Panc1 (cell line): ENCODE measurements around the gene ANKLE2. TPM values are rescaled to one million over a fixed set of nuclear protein-coding genes. Genes with fewer than 3 reads are reported as not detected.
A peak's percentile ranks its signal among the peaks of the same experiment; 100 is the strongest.

Experiments used
- ATAC-seq: fragments of 200-7000 bp; cut with Tn5 transposase; 2 replicates; pipeline ENCODE4 v1.9.1; 2020; ENCODE audit warnings: mild to moderate bottlenecking, moderate library complexity
- BruUV-seq: library from RNA; stranded (reverse); fragments of 400-500 nt; replicated peaks from 2 replicates; lab custom pipeline; 2021; lab: Mats Ljungman, UMichigan
- CTCF ChIA-PET: fragments of 300-600 bp; sonication (Branson Sonifier 250); formaldehyde crosslinking; loops from one replicate; lab custom pipeline; 2022; ENCODE audit warnings: antibody characterized with exemption; lab: Charles Lee
- POLR2A ChIA-PET: fragments of 300-600 bp; sonication (Branson Sonifier 250); formaldehyde crosslinking; loops from one replicate; lab custom pipeline; 2022; ENCODE audit warnings: antibody characterized with exemption; lab: Charles Lee
- DNase-seq: peaks from one replicate; pipeline ENCODE4 v3.0.0-alpha.2; 2010; ENCODE audit warnings: low read depth, low spot score
- H3K27ac ChIP-seq: 2 replicates; pipeline ENCODE4 v1.5.1; 2011; ENCODE audit warnings: mild to moderate bottlenecking, low read length, inconsistent platforms
- H3K27me3 ChIP-seq: fragments of 200-500 bp; sonication (Bioruptor generic); 2 replicates; pipeline ENCODE4 v1.6.0; 2014; ENCODE audit warnings: low read length, inconsistent platforms; ENCODE audit not compliant: control insufficient read depth, insufficient read depth
- H3K36me3 ChIP-seq: fragments of 200-500 bp; sonication (Bioruptor generic); 2 replicates; pipeline ENCODE4 v1.5.1; 2014; ENCODE audit warnings: inconsistent platforms, mild to moderate bottlenecking, low read length, moderate library complexity; ENCODE audit not compliant: control insufficient read depth, insufficient read depth
- H3K4me1 ChIP-seq: 2 replicates; pipeline ENCODE4 v1.5.1; 2011; ENCODE audit warnings: inconsistent platforms, mild to moderate bottlenecking, low read length, moderate library complexity; ENCODE audit not compliant: control insufficient read depth, insufficient read depth
- H3K4me3 ChIP-seq, 2 experiments: 2 replicates each; pipeline ENCODE4 v1.5.1; 2011 to 2012; ENCODE audit warnings: low read depth in 2 of 2, low read length in 2 of 2, mild to moderate bottlenecking in 2 of 2, inconsistent platforms in 1 of 2, moderate library complexity in 1 of 2
- H3K9me3 ChIP-seq: fragments of 200-500 bp; sonication (Bioruptor generic); 2 replicates; pipeline ENCODE4 v1.5.1; 2014; ENCODE audit warnings: low read depth, mild to moderate bottlenecking, inconsistent platforms, low read length, moderate library complexity; ENCODE audit not compliant: control insufficient read depth, insufficient read depth
- POLR2AphosphoS5 ChIP-seq: IDR thresholded peaks from 2 replicates; pipeline ENCODE4 v1.6.1; 2012; ENCODE audit warnings: mild to moderate bottlenecking, low read depth, low read length, moderate library complexity
- SIN3A ChIP-seq: IDR thresholded peaks from 2 replicates; pipeline ENCODE4 v1.6.1; 2012; ENCODE audit warnings: low read depth, mild to moderate bottlenecking, low read length, moderate library complexity, borderline replicate concordance; ENCODE audit not compliant: insufficient read depth
- TCF7L2 ChIP-seq: IDR thresholded peaks from 2 replicates; pipeline ENCODE4 v1.6.1; 2011; ENCODE audit warnings: mild to moderate bottlenecking, low read depth, low read length, inconsistent platforms
- in situ Hi-C: cut with HindIII; loops from 2 replicates; pipeline ENCODE4 v1.10.0; 2016; ENCODE audit warnings: low sequenced_read_pairs, low pct_unique_long_range_greater_than_20kb
- intact Hi-C: fragments of 100-400 bp; cut with micrococcal nuclease; formaldehyde crosslinking; loops from one replicate; pipeline ENCODE4 v1.10.0; 2022; ENCODE audit not compliant: unreplicated experiment
- total RNA-seq: library from RNA; stranded (reverse); gene quantifications from one replicate; pipeline ENCODE4 v1.2.1, GENCODE V29; 2021; ENCODE audit not compliant: unreplicated experiment
- TF ChIP-seq, protein P1 (sequence below), 2 experiments: IDR thresholded peaks; 2 replicates each; pipeline ENCODE4 v1.6.1; 2011 to 2012; ENCODE audit warnings: low read depth in 2 of 2, control low read depth in 1 of 2, low read length in 1 of 2, mild to moderate bottlenecking in 1 of 2, moderate library complexity in 1 of 2; ENCODE audit not compliant: insufficient read depth in 1 of 2
- TF ChIP-seq, protein P2 (sequence below): fragments of 450-650 bp; IDR thresholded peaks from 2 replicates; pipeline ENCODE4 v1.5.1; 2017; ENCODE audit warnings: mild to moderate bottlenecking

ANKLE2 gene
- total RNA-seq, 1 experiment from 2014 or later = 88.7 TPM

DNA sequence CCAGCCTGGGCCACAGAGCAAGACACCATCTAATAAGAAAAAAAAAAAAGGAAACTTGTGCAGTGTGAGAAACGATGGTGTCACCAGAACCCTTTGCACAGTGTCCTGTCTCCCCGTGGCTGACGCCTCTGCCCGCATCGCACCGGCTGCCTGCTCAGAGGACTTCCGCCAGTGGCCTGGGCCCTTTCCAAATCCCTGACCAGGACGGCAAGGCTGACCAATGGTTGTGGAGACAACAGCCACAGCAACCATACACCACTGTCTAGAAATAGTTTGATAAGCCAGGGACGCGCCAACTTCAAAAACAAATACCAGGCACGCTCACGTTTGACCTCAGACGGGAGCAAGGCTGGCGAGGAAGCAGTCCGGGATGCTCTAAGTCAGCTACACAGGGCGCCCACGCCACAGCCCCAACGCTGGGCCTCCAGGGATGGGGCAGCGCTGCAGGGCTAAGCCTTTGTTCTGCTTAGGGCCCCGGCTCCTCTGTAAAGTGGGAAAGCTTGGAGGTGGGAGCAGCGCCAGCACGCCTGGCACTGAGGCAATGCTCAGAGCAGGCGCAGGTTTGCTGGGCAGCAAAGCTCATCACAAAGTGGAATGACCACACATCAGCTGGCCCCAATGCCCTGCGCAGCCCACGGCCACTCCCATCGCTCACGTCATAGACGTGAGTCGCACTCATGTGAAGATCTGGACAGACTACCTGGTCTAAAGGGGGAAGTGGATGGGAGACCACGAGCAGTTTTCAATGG lies 38.4 kb downstream of the ANKLE2 start:
- H3K4me1 ChIP-seq = peaks cover 8% of the 10 kb centered on the region
- H3K4me3 ChIP-seq = no peak overlapping the region
- no peaks in the 10 kb centered on the region for H3K9me3 ChIP-seq
- intact Hi-C loops (no loop called here), in situ Hi-C loops (no loop called here)
- DNase-seq = no peak
- peak; percentile 52 for ATAC-seq
- H3K27ac ChIP-seq = peak overlapping the region; percentile 13
- no peaks in the 10 kb centered on the region for H3K27me3 ChIP-seq
- H3K36me3 ChIP-seq = peaks cover 27% of the 10 kb centered on the region
- POLR2A ChIA-PET = no interaction called here
- BruUV-seq = no TSS peak
- TF ChIP-seq SIN3A (no peak), TCF7L2 (0 out of 2 replicates have a peak, but pooled peaks have one; percentile 28), POLR2AphosphoS5 (no peak; the same call in 1 of the 2 replicates)
- TF ChIP-seq, protein P1, sequence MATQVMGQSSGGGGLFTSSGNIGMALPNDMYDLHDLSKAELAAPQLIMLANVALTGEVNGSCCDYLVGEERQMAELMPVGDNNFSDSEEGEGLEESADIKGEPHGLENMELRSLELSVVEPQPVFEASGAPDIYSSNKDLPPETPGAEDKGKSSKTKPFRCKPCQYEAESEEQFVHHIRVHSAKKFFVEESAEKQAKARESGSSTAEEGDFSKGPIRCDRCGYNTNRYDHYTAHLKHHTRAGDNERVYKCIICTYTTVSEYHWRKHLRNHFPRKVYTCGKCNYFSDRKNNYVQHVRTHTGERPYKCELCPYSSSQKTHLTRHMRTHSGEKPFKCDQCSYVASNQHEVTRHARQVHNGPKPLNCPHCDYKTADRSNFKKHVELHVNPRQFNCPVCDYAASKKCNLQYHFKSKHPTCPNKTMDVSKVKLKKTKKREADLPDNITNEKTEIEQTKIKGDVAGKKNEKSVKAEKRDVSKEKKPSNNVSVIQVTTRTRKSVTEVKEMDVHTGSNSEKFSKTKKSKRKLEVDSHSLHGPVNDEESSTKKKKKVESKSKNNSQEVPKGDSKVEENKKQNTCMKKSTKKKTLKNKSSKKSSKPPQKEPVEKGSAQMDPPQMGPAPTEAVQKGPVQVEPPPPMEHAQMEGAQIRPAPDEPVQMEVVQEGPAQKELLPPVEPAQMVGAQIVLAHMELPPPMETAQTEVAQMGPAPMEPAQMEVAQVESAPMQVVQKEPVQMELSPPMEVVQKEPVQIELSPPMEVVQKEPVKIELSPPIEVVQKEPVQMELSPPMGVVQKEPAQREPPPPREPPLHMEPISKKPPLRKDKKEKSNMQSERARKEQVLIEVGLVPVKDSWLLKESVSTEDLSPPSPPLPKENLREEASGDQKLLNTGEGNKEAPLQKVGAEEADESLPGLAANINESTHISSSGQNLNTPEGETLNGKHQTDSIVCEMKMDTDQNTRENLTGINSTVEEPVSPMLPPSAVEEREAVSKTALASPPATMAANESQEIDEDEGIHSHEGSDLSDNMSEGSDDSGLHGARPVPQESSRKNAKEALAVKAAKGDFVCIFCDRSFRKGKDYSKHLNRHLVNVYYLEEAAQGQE (IDR thresholded peaks at IDR 0.05; ENCODE audit: insufficient read depth in 1 of 2, low read depth in 2 of 2, low read length in 1 of 2) = no peak
- TF ChIP-seq, protein P2, sequence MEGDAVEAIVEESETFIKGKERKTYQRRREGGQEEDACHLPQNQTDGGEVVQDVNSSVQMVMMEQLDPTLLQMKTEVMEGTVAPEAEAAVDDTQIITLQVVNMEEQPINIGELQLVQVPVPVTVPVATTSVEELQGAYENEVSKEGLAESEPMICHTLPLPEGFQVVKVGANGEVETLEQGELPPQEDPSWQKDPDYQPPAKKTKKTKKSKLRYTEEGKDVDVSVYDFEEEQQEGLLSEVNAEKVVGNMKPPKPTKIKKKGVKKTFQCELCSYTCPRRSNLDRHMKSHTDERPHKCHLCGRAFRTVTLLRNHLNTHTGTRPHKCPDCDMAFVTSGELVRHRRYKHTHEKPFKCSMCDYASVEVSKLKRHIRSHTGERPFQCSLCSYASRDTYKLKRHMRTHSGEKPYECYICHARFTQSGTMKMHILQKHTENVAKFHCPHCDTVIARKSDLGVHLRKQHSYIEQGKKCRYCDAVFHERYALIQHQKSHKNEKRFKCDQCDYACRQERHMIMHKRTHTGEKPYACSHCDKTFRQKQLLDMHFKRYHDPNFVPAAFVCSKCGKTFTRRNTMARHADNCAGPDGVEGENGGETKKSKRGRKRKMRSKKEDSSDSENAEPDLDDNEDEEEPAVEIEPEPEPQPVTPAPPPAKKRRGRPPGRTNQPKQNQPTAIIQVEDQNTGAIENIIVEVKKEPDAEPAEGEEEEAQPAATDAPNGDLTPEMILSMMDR = no peak
- CTCF ChIA-PET = no interaction called here

DNA sequence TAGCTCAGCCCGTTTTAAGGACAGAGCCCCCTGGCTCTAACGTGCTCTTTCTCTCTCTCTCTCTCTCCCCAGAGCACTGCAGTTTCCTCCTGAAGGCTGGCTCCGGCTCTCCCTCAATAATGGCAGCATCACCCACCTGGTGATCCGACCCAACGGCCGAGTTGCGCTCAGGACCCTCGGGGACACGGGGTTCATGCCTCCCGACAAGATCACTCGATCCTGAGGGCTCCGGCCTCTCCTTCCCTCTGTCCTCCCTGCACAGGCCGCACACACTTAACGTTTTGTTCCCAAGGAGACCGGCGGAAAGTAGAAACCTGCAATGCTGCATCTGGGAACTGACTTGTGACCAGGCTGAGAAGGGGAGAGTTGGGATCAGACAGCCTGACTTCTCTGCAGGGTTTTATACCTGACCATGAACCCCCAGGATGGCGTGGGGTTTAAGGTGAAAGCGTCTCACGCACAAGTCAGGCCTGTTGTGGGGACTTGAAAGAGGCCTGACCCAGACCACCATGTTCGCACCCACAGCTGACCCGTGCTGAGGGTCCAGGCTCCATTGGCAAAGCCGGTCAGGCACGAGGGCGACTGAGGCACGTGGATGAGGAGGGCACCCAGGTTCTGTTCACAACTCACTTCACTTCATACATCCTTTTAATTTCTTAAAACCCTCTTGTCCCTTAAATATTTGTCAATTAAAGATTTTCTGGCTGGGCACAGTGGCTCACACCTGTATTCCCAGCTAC lies 40.9 kb downstream of the ANKLE2 start:
- H3K36me3 ChIP-seq = peaks cover 14% of the 10 kb centered on the region

More for the DNA sequence above, 40.9 kb downstream of the ANKLE2 start:
- intact Hi-C loops = no loop called here
- Histone ChIP-seq H3K27ac (no peak overlapping the region), H3K9me3 (no peaks in the 10 kb centered on the region), H3K4me1 (peaks cover 8% of the 10 kb centered on the region), H3K4me3 (no peak overlapping the region), H3K27me3 (no peaks in the 10 kb centered on the region)
- in situ Hi-C loops = no loop called here
- TSS peak; percentile 86 for BruUV-seq
- no peak for DNase-seq
- POLR2A ChIA-PET = interaction anchor here (0.7 kb wide), 1 partner anchor 293 kb away, joined by 11 read pairs; no protein-coding TSS in a partner anchor
- CTCF ChIA-PET = no interaction called here
- ATAC-seq = no peak
- TF ChIP-seq SIN3A = no peak
- TF ChIP-seq, protein P1 (IDR thresholded peaks at IDR 0.05; ENCODE audit: insufficient read depth in 1 of 2, low read depth in 2 of 2, low read length in 1 of 2) = no peak
- TF ChIP-seq, protein P2 = no peak
